ENCODE results near the gene NLRP1.

The NLRP1 gene

DNA sequence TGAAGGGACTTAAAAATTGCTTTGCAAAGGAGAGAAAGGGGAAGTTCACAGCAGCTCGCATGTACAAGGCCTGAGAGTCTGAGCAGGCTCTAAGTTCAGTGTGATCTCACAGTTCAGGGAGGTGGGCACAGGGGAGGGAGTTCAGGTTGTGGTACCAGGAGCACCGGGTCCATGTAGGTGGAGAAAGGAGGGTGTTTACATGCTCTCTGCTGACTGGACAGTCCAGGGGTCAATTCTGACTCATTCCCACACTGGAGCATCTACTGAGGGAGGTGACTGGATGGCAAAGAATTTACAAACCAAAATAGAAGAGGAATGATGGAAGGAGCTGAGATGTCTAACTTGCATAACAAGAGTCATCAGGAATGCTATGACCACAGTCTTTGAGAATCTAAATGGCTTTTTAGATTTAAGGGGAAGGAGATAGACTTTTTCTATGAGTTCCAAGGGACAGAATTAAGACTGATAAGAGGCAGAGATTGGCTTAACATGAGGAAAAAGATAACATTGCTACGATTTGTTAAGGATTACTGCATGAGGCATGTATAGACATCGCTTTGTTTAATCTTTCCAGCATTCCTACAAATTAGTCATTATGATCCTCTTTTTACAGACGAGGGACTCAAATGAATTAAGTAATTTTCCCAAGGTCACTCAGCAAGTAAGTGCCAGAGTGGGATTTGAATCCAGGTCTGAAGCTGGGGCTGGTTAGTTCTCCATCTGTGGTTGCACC, 68.1 kb downstream of the NLRP1 start:
- DNase-seq (ENCODE audit: low read depth) = no peak

DNA sequence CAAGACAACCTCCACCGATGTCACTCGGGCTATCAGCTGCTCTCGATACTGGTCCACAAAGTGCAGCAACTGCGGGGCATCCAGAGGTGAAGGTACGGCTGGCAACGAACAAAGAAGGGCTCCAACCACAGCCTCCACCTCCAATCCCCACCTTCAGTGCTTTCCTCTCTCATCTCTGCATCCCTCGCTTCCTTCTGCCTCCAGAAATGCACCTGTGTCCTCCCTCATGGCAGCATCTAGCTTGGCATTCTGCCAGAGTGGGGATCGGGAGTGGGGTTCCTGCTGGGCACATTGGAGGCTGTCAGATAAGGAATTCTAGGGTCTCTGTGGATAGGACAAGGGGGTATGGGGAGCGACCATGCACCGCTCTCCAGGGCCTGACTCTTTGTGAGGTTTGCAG, 69.3 kb downstream of the NLRP1 start:
- DNase-seq (ENCODE audit: low read depth) = no peak

DNA sequence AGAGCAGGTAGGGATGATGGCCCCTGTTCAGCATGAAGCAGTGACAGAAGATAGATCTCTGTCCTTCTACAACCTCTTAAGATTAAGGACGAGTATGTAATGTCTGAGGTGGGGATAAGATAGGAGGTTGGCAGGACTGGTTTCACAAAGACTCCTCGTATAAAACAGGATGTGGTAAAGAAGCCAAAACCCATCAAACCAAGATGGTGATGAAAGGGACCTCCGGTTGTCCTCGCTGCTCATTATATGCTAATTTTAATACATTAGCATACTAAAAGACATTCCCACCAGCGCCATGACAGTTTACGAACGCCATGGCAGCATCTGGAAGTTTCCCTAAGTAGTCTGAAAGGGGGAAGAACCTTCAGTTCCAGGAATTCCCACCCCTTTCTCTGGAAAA, 70.7 kb downstream of the NLRP1 start:
- DNase-seq (ENCODE audit: low read depth) = no peak

GRCh38 chr17:5511401-5512225, 72.7 kb downstream of the NLRP1 start:
- no peak for DNase-seq (ENCODE audit: low read depth)

- no peak for DNase-seq (ENCODE audit: low read depth)
Observed at GRCh38 chr17:5510771-5511170, 73.5 kb downstream of the NLRP1 start.

GRCh38 chr17:5509482-5509881, 74.8 kb downstream of the NLRP1 start:
- DNase-seq (ENCODE audit: low read depth) = no peak

GRCh38 chr17:5508810-5509209, 75.5 kb downstream of the NLRP1 start:
- no peak for DNase-seq (ENCODE audit: low read depth)

GRCh38 chr17:5506307-5506706, 78.0 kb downstream of the NLRP1 start:
- no peak for DNase-seq (ENCODE audit: low read depth)

- DNase-seq (ENCODE audit: low read depth) = no peak
Observed at GRCh38 chr17:5502552-5502951, 81.8 kb downstream of the NLRP1 start.

DNA sequence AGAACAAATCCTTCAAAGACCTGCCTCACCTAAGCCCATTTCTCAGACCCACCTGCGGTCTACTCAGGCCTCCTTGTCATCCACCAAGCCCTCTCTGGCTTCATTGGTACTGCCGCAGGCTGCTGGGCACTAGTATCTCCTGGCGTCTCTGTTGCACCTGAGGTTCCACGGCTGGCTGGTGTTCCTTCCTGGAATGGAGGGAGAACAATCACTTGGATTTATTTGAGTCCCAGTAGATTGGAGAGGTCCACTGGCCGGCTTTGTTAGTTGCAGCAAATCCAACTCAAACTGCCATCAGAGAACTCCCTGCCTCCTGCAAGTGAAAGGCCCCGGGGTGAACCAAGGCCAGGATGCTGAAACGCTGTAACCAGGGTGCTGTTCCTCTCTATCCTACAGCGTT, 82.6 kb downstream of the NLRP1 start:
- no peak for DNase-seq (ENCODE audit: low read depth)

- peak; percentile 64 for DNase-seq (ENCODE audit: low read depth)
Observed at GRCh38 chr17:5500589-5501391, 83.5 kb downstream of the NLRP1 start.

DNA sequence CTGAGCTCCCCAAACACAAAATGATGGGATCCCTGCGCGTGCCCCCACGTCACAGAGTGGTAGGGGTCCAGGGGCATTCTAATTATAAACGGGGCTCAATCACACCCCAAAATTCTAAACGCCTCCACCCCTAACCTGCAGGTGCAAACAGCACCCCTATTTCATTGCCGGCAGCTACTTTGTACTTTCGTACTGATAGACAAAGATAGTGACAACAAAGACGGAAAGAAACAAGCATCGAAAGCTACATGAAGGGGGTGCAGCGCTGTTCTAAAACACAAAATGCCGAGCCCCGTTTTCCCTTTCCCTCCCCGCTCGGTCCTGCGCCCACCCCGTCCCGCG, 84.1 kb downstream of the NLRP1 start:
- no peak for DNase-seq (ENCODE audit: low read depth)

DNA sequence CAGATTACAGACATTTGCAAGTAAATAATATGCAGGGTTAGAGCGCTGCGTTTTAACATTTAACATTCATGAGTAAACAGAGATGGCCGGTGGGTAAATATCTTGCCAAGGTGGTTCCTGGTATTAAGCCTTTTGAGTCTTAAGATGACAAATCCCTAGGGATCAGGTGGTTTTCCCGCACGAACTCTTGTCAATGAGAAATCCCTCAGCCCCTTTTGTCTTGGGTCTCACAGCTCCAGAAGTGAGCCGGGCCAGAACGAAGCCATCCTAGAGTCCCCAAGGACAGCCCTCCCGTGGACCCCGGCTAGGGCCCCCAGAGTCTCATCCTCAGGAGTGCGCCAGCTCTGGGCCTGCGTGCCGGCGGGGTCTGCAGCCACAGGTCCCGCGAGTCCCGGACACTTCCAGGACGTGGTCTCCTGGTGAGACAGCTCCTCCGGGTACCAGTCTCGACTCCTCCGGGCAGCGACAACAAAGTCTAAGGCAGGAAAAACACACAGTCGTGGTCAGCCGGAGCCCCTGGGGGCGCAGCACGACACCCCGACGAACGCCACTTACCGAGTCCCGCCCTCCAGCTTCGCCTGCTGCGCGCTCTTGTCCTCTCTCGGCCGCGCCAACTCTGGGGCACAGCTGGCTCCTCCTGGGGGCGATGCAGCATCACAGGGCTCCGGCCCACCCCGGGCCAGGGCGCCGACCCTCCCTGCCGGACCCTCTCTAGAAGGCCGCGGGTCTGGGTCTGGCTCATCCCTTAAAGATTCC, 84.7 kb downstream of the NLRP1 start:
- no peak for DNase-seq (ENCODE audit: low read depth)

DNA sequence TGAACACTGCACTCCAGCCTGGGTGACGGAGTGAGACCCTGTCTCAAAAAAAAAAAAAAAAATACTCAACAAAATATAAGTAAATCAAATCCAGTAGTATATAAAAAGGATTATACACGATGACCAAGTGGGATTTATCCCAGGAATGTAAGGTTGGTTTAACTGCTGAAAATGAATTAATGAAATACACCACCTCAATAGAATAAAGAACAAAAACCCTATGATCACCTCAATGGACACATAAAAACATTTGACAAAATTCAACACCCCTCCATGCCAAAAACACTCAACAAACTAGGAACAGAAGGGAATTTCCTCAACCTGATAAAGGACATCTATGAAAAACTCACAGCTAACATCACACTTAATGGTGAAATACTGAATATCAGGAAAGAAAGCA, 91.3 kb downstream of the NLRP1 start:
- no peak for DNase-seq (ENCODE audit: low read depth)

GRCh38 chr17:5488752-5489151, 95.6 kb downstream of the NLRP1 start:
- DNase-seq (ENCODE audit: low read depth) = no peak

- DNase-seq (ENCODE audit: low read depth) = peak; percentile 99
Observed at GRCh38 chr17:5486206-5487124, 97.8 kb downstream of the NLRP1 start, which contains the start of gene MIS12. Gene MIS12, plus strand, starts transcription at chr17:5486566. Its CDS starts 2,297 bp downstream, at chr17:5488863.

- DNase-seq (ENCODE audit: low read depth) = no peak
Observed at GRCh38 chr17:5485270-5486205, 98.8 kb downstream of the NLRP1 start, which contains the start of gene DERL2. Gene DERL2, minus strand, starts transcription at chr17:5486178. Its CDS starts 17 bp downstream, at chr17:5486161.

- DNase-seq (ENCODE audit: low read depth) = no peak
Observed at GRCh38 chr17:5481451-5481850, 102.9 kb downstream of the NLRP1 start.

DNA sequence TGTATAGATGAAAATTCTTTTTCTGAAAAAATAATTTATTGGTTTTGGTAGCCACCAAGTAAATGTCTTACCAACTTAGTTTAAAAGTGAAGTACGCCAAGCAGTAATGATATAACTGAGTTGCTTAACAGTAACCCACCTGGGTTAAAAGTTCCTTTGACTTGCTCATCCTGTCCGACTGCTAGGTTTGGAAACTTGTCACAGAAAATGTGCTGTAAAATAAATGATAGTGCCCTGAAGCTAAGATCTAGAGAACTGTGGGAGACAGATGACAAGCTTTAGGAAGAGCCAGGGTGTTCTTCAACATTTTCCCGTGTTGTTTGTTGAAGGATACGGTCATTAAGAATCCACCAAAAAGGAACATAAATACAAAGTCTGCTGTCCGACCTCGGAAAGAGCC, 103.3 kb downstream of the NLRP1 start:
- no peak for DNase-seq (ENCODE audit: low read depth)

- no peak for DNase-seq (ENCODE audit: low read depth)
Observed at GRCh38 chr17:5478992-5479391, 105.3 kb downstream of the NLRP1 start.

Data from T-helper 22 cell (primary cell).